T-helper 1 cell treated with Interleukin-12 subunit alpha and Interleukin-12 subunit beta and Interleukin-4 antibody, amounts not matched to agents 30 μg/mL and 1 μg/mL, for 36 hours (primary cell): ENCODE results near the gene RBM4B.
A peak's percentile ranks its signal among the peaks of the same experiment; 100 is the strongest.
"Not testable (repeated sequence)": the region's sequence is repeated elsewhere in the genome, so short reads cannot be mapped to it uniquely, and the experiment has no call there.

Experiments used
- H3K27ac Mint-ChIP-seq: one replicate; pipeline ENCODE4 v1.8.0; 2021; ENCODE audit warnings: mild to moderate bottlenecking, mixed read lengths
- H3K27me3 Mint-ChIP-seq: one replicate; pipeline ENCODE4 v1.8.0; 2021; ENCODE audit warnings: low read depth, mixed read lengths
- H3K36me3 Mint-ChIP-seq: one replicate; pipeline ENCODE4 v1.8.0; 2021; ENCODE audit warnings: low read depth, mixed read lengths
- H3K4me1 Mint-ChIP-seq: one replicate; pipeline ENCODE4 v1.8.0; 2021; ENCODE audit warnings: low read depth, mixed read lengths
- H3K4me3 Mint-ChIP-seq: one replicate; pipeline ENCODE4 v1.8.0; 2021; ENCODE audit warnings: mild to moderate bottlenecking, moderate library complexity, mixed read lengths
- H3K9me3 Mint-ChIP-seq: one replicate; pipeline ENCODE4 v1.8.0; 2021; ENCODE audit warnings: mixed read lengths

Gene RBM4B

DNA sequence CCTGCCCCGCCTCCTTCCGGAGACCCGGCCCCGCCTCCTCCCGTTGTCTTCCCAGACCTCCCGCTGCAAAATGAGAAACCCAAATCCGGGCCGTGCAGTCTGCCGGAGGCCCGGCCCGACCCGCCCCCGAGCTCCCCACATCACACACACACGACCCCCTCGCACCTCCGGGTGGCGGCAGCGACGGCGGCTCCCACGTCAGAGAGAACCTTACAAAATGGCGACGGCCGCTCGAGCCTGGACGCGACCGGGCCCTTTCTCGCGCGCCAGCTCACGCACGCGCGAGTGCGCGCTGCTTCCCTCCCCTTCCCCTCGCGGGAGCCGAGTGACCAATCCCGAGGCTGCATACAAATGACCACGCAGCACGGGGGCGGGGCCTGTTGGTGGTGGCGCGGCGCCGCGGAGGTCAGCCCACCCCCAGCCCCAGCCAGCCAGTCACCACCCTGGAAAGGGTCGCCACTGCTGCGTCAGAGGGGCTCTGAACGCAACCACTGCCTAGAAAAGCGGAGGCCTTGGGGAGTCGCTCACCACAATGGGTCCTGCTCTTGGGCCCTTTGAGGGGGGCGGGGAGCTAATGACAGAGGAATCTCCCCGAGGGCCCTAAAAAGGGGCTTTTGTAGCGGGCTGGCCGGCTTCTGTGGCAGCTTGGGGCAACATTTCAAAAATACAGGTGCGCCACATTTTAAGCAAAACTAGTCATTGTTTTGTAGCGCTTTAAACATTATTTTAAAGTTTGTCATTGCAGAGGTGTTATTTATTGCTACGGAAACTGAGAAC lies at the start of gene RBM4B:
RBM4B (minus strand) TSS at position 289 of the 777 bp plus-strand sequence. CDS start 808 bp downstream, outside the sequence.
- Mint-ChIP-seq H3K9me3 (no peaks in the 10 kb centered on the region), H3K4me1 (peaks cover 32% of the 10 kb centered on the region), H3K4me3 (peak within 1 kb of the TSS; percentile 98), H3K27ac (peak within 1 kb of the TSS; percentile 99), H3K36me3 (peaks cover 16% of the 10 kb centered on the region), H3K27me3 (no peaks in the 10 kb centered on the region)

- H3K27ac Mint-ChIP-seq = no peak overlapping the region
- peaks cover 55% of the 10 kb centered on the region for H3K27me3 Mint-ChIP-seq
- no peak overlapping the region for H3K4me3 Mint-ChIP-seq
- peaks cover 10% of the 10 kb centered on the region for H3K4me1 Mint-ChIP-seq
- H3K9me3 Mint-ChIP-seq = no peaks in the 10 kb centered on the region
- H3K36me3 Mint-ChIP-seq = peaks cover 4% of the 10 kb centered on the region
Observed at GRCh38 chr11:66725647-66726046, 48.0 kb upstream of the RBM4B start.

DNA sequence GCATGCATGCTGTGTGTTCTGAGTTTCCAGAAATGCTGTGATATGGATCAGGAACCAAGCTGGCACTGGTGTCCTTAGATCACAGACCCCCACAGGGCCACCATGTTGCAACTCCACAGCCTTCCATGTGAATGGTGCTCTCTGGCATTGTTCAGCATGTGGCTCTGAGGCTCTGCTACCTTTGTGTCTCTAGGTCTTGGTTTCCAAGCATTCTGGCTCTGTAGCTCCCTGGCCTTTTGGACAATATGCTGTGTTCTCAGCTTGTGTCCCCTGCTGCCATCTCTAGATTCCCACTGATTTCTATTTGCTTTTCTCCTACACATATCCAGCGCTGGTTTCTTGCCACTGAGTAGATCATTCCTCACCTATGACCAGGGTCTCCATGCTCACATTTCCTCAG lies 47.4 kb upstream of the RBM4B start:
- Mint-ChIP-seq H3K4me3 (no peak overlapping the region), H3K27ac (no peak overlapping the region)

DNA sequence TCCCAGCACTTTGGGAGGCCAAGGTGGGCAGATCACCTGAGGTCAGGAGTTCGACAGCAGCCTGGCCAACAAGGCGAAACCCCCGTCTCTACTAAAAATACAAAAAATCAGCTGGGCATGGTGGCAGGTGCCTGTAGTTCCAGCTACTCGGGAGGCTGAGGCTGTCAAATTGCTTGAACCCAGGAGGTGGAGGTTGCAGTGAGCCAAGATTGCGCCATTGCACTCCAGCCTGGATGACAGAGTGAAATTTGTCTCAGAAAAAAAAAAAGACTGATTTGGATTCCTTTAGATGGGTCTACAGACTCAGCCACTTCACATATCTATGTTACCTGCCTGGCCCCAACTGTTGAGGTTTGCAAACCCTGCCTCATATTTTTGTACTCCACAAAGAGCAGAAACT lies 46.5 kb upstream of the RBM4B start:
- peaks cover 45% of the 10 kb centered on the region for H3K27me3 Mint-ChIP-seq
- not testable (repeated sequence) for H3K4me3 Mint-ChIP-seq, H3K36me3 Mint-ChIP-seq, H3K27ac Mint-ChIP-seq, H3K9me3 Mint-ChIP-seq
- H3K4me1 Mint-ChIP-seq = peaks cover 17% of the 10 kb centered on the region

More for the DNA sequence above, 47.4 kb upstream of the RBM4B start:
- Mint-ChIP-seq H3K36me3 (peaks cover 4% of the 10 kb centered on the region), H3K4me1 (peaks cover 16% of the 10 kb centered on the region), H3K27me3 (peaks cover 52% of the 10 kb centered on the region), H3K9me3 (no peaks in the 10 kb centered on the region)

DNA sequence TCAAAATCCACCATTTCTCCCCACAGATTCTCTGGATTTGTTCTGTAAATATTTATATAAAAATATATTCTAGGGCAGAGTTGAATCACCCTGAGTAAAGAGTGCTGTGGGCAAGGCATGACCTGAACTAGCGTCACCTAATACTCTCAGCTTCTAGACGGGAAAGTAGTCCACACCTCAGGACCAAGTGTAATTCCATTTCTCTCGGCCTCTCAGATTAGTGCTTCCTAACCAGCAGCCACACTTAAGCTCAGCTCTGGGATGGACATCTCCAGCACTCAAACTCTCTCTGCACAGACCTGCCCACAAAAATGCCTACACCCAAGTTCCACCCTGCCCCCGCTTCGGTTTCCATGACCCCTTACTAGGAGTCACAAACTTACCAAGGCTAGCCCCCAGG lies 46.0 kb upstream of the RBM4B start:
- no peak overlapping the region for H3K4me3 Mint-ChIP-seq
- H3K27me3 Mint-ChIP-seq = peaks cover 40% of the 10 kb centered on the region

GRCh38 chr11:66722745-66723651 lies 45.3 kb upstream of the RBM4B start:
- Mint-ChIP-seq H3K27ac (no peak overlapping the region), H3K9me3 (no peaks in the 10 kb centered on the region), H3K36me3 (no peaks in the 10 kb centered on the region), H3K4me1 (peaks cover 13% of the 10 kb centered on the region), H3K4me3 (no peak overlapping the region), H3K27me3 (peaks cover 37% of the 10 kb centered on the region)

More for the DNA sequence above, 46.0 kb upstream of the RBM4B start:
- no peaks in the 10 kb centered on the region for H3K9me3 Mint-ChIP-seq
- H3K36me3 Mint-ChIP-seq = peaks cover 2% of the 10 kb centered on the region
- peaks cover 15% of the 10 kb centered on the region for H3K4me1 Mint-ChIP-seq
- H3K27ac Mint-ChIP-seq = no peak overlapping the region

- Mint-ChIP-seq H3K27me3 (peaks cover 32% of the 10 kb centered on the region), H3K9me3 (no peaks in the 10 kb centered on the region)
Observed at GRCh38 chr11:66721939-66722338, 44.3 kb upstream of the RBM4B start.

DNA sequence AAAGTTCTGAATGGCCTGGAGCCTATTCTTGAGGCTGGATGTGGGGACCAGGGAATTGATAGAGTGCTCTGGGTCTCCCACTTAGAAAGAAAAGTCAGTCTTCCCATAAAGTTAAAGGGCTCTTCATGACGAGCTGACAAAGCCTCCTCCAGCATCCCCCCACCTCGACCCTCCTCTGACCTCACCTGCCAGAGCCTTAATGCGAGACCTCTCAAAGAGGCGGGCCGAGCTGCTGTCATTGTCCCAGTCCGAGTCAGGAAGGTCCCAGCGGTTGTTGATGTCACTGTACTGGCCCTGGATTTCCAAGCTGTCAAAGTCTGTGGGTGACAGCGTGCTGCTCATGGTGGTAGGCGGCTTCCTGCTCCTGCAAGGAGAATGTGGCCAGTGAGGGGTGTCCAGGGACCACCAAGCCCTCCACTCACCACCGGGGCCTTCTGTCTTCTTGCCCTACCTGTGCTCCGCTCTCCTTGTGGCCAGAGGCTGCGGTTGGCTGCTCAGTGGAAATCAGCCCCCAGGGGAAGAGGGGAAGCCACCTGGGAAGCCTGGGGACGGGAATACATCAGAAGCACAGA lies 43.3 kb upstream of the RBM4B start:
- no peaks in the 10 kb centered on the region for H3K36me3 Mint-ChIP-seq
- H3K27ac Mint-ChIP-seq = no peak overlapping the region
- H3K4me1 Mint-ChIP-seq = peaks cover 10% of the 10 kb centered on the region
- no peaks in the 10 kb centered on the region for H3K9me3 Mint-ChIP-seq
- H3K27me3 Mint-ChIP-seq = peaks cover 26% of the 10 kb centered on the region
- no peak overlapping the region for H3K4me3 Mint-ChIP-seq

More at GRCh38 chr11:66721939-66722338, 44.3 kb upstream of the RBM4B start:
- Mint-ChIP-seq H3K4me1 (peaks cover 10% of the 10 kb centered on the region), H3K27ac (no peak overlapping the region), H3K4me3 (no peak overlapping the region), H3K36me3 (no peaks in the 10 kb centered on the region)

GRCh38 chr11:66720223-66720898 lies 42.7 kb upstream of the RBM4B start:
- Mint-ChIP-seq H3K4me3 (no peak overlapping the region), H3K36me3 (no peaks in the 10 kb centered on the region), H3K27ac (peak overlapping the region; percentile 64), H3K4me1 (peaks cover 10% of the 10 kb centered on the region), H3K27me3 (peaks cover 20% of the 10 kb centered on the region), H3K9me3 (no peaks in the 10 kb centered on the region)

- peaks cover 10% of the 10 kb centered on the region for H3K4me1 Mint-ChIP-seq
- no peak overlapping the region for H3K4me3 Mint-ChIP-seq
- H3K27me3 Mint-ChIP-seq = peaks cover 9% of the 10 kb centered on the region
- H3K27ac Mint-ChIP-seq = no peak overlapping the region
- H3K9me3 Mint-ChIP-seq = no peaks in the 10 kb centered on the region
- H3K36me3 Mint-ChIP-seq = no peaks in the 10 kb centered on the region
Observed at GRCh38 chr11:66719111-66719872, 41.6 kb upstream of the RBM4B start.

- Mint-ChIP-seq H3K27ac (no peak overlapping the region), H3K9me3 (no peaks in the 10 kb centered on the region), H3K4me1 (peaks cover 10% of the 10 kb centered on the region), H3K27me3 (peaks cover 12% of the 10 kb centered on the region), H3K36me3 (no peaks in the 10 kb centered on the region), H3K4me3 (no peak overlapping the region)
Observed at GRCh38 chr11:66718320-66718971, 40.8 kb upstream of the RBM4B start.

DNA sequence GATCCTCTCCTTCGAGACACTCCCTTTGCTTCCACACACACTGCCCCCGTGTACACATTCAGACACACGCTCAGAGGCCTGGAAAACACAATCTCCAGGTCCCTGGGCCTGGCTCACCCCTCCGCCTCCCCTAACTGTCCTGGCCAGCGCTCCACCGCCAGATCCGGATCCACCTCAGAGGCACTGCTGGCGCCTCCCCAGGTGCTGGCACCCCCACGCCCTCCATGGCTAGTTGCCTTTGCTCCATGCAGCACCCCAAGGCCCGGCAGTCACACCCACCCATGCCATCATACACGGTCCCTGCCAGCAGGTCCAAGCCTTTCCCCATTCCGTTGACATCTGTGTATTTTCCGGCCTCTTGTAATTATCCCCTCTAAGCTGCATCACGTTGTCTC lies 40.2 kb upstream of the RBM4B start:
- H3K4me3 Mint-ChIP-seq = no peak overlapping the region
- no peaks in the 10 kb centered on the region for H3K36me3 Mint-ChIP-seq
- no peaks in the 10 kb centered on the region for H3K9me3 Mint-ChIP-seq
- peaks cover 10% of the 10 kb centered on the region for H3K27me3 Mint-ChIP-seq
- H3K27ac Mint-ChIP-seq = no peak overlapping the region
- peaks cover 10% of the 10 kb centered on the region for H3K4me1 Mint-ChIP-seq

GRCh38 chr11:66716996-66717395 lies 39.3 kb upstream of the RBM4B start:
- Mint-ChIP-seq H3K4me3 (no peak overlapping the region), H3K36me3 (no peaks in the 10 kb centered on the region), H3K9me3 (no peaks in the 10 kb centered on the region), H3K27ac (no peak overlapping the region), H3K27me3 (peaks cover 9% of the 10 kb centered on the region), H3K4me1 (peaks cover 10% of the 10 kb centered on the region)
